ENCODE data around the gene HMG20B. TPM values are rescaled to one million over a fixed set of nuclear protein-coding genes. Genes with fewer than 3 reads are reported as not detected.
"Not testable (repeated sequence)": the region's sequence is repeated elsewhere in the genome, so short reads cannot be mapped to it uniquely, and the experiment has no call there.

The HMG20B gene
- polyA plus RNA-seq, 1 of the 3 experiments (the other 2 are of a cell fraction), result 92.0 TPM

DNA sequence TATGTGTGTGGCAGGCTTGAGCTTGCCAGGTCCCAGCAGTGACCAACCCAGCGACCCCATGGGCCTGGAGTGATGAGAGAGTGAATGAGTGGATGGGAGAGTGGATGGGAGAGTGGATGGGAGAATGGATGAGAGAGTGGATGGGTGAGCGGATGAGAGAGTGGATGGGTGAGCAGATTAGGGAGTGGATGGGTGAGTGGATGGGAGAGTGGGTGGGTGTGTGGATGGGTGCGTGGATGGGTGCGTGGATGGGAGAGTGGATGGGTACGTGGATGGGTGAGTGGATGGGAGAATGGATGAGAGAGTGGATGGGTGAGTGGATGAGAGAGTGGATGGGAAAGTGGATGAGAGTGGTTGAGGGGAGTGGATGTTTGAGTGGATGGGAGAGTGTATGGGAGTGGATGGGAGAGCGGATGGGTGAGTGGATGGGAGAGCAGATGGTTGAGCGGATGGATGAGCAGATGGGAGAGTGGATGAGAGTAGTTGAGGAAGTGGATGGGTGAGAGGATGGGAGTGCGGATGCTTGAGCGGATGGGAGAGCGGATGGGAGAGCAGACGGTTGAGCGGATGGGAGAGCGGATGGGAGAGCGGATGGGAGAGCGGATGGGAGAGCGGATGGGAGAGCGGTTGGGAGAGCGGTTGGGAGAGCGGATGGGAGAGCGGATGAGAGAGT lies 44.1 kb upstream of the HMG20B start:
- WGBS (ENCODE audit: low lambda C conversion rate), result 98% methylated on average over 20 of the region's 20 CpGs
- ChIA-PET CTCF (interaction anchor here (0.7 to 1.2 kb wide), 3 partner anchors 12 to 17 kb away, joined by 3 to 4 read pairs (median 3); no protein-coding TSS in a partner anchor), POLR2A (no interaction called here)
- TF ChIP-seq, protein P1, sequence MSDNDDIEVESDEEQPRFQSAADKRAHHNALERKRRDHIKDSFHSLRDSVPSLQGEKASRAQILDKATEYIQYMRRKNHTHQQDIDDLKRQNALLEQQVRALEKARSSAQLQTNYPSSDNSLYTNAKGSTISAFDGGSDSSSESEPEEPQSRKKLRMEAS (IDR thresholded peaks at IDR 0.05; ENCODE audit: low read depth), result no peak
- no peak for TF ChIP-seq GABPA (IDR thresholded peaks at IDR 0.05; ENCODE audit: low read depth)
- no peak for TF ChIP-seq EZH2phosphoT487 (IDR thresholded peaks at IDR 0.05; ENCODE audit: borderline replicate concordance, low read depth)
- TF ChIP-seq RCOR1 (IDR thresholded peaks at IDR 0.05; ENCODE audit: low read length), result no peak
- TF ChIP-seq EP300 (IDR thresholded peaks at IDR 0.05; ENCODE audit: borderline replicate concordance in 1 of 2, low read depth in 1 of 2, low read length in 1 of 2), result no peak
- TF ChIP-seq RXRA (IDR thresholded peaks at IDR 0.05; ENCODE audit: borderline replicate concordance, low read depth), result no peak
- TF ChIP-seq, protein P2, sequence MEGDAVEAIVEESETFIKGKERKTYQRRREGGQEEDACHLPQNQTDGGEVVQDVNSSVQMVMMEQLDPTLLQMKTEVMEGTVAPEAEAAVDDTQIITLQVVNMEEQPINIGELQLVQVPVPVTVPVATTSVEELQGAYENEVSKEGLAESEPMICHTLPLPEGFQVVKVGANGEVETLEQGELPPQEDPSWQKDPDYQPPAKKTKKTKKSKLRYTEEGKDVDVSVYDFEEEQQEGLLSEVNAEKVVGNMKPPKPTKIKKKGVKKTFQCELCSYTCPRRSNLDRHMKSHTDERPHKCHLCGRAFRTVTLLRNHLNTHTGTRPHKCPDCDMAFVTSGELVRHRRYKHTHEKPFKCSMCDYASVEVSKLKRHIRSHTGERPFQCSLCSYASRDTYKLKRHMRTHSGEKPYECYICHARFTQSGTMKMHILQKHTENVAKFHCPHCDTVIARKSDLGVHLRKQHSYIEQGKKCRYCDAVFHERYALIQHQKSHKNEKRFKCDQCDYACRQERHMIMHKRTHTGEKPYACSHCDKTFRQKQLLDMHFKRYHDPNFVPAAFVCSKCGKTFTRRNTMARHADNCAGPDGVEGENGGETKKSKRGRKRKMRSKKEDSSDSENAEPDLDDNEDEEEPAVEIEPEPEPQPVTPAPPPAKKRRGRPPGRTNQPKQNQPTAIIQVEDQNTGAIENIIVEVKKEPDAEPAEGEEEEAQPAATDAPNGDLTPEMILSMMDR (IDR thresholded peaks at IDR 0.05), result no peak
- TF ChIP-seq, protein P3, sequence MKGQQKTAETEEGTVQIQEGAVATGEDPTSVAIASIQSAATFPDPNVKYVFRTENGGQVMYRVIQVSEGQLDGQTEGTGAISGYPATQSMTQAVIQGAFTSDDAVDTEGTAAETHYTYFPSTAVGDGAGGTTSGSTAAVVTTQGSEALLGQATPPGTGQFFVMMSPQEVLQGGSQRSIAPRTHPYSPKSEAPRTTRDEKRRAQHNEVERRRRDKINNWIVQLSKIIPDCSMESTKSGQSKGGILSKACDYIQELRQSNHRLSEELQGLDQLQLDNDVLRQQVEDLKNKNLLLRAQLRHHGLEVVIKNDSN (IDR thresholded peaks at IDR 0.05; ENCODE audit: borderline replicate concordance, low read depth), result no peak
- no peak for TF ChIP-seq NRF1 (IDR thresholded peaks at IDR 0.05; ENCODE audit: low read depth, low read length)
- TF ChIP-seq TCF12 (IDR thresholded peaks at IDR 0.05), result no peak
- TF ChIP-seq MEF2A (IDR thresholded peaks at IDR 0.05; ENCODE audit: borderline replicate concordance, low read depth), result no peak
- TF ChIP-seq POLR2AphosphoS5 (IDR thresholded peaks at IDR 0.05; ENCODE audit: low read depth, low read length), result no peak
- TF ChIP-seq, protein P4, sequence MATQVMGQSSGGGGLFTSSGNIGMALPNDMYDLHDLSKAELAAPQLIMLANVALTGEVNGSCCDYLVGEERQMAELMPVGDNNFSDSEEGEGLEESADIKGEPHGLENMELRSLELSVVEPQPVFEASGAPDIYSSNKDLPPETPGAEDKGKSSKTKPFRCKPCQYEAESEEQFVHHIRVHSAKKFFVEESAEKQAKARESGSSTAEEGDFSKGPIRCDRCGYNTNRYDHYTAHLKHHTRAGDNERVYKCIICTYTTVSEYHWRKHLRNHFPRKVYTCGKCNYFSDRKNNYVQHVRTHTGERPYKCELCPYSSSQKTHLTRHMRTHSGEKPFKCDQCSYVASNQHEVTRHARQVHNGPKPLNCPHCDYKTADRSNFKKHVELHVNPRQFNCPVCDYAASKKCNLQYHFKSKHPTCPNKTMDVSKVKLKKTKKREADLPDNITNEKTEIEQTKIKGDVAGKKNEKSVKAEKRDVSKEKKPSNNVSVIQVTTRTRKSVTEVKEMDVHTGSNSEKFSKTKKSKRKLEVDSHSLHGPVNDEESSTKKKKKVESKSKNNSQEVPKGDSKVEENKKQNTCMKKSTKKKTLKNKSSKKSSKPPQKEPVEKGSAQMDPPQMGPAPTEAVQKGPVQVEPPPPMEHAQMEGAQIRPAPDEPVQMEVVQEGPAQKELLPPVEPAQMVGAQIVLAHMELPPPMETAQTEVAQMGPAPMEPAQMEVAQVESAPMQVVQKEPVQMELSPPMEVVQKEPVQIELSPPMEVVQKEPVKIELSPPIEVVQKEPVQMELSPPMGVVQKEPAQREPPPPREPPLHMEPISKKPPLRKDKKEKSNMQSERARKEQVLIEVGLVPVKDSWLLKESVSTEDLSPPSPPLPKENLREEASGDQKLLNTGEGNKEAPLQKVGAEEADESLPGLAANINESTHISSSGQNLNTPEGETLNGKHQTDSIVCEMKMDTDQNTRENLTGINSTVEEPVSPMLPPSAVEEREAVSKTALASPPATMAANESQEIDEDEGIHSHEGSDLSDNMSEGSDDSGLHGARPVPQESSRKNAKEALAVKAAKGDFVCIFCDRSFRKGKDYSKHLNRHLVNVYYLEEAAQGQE (IDR thresholded peaks at IDR 0.05; ENCODE audit: low read depth, low read length), result no peak
- TF ChIP-seq SIN3A (IDR thresholded peaks at IDR 0.05; ENCODE audit: borderline replicate concordance, low read depth, low read length), result no peak
- no peak for TF ChIP-seq ELF1 (IDR thresholded peaks at IDR 0.05)
- H3K4me3 ChIP-seq (ENCODE audit: low read depth in 2 of 2, low read length in 1 of 2), result no peak overlapping the region
- no peak overlapping the region for H3K9ac ChIP-seq
- no peaks in the 10 kb centered on the region for H3K9me2 ChIP-seq
- no peak overlapping the region for H2AFZ ChIP-seq (ENCODE audit: low read depth)
- peaks cover 6% of the 10 kb centered on the region; the same call in 1 of the 2 replicates for H3K79me2 ChIP-seq (ENCODE audit: insufficient read depth)
- H4K20me1 ChIP-seq (ENCODE audit: insufficient read depth), result peaks cover 7% of the 10 kb centered on the region; the same call in 1 of the 2 replicates
- peaks cover 4 to 48% of the 10 kb centered on the region in 2 experiments for H3K36me3 ChIP-seq (replicated peaks in 1 of 2; ENCODE audit: control insufficient read depth in 1 of 2, insufficient read depth in 2 of 2, low read length in 1 of 2)
- no peaks in the 10 kb centered on the region for H3K9me3 ChIP-seq
- H3F3A ChIP-seq (replicated peaks; ENCODE audit: insufficient read depth), result no peaks in the 10 kb centered on the region
- H3K4me2 ChIP-seq, result no peak overlapping the region
- H3K4me1 ChIP-seq (ENCODE audit: control insufficient read depth in 1 of 2, insufficient read depth in 2 of 2, low read depth in 1 of 2, low read length in 1 of 2), result no peaks in the 10 kb centered on the region
- no peak for DNase-seq
- no peak overlapping the region for H3K27ac ChIP-seq (ENCODE audit: low read depth in 2 of 2, low read length in 1 of 2)
- H3K27me3 ChIP-seq (ENCODE audit: insufficient read depth), result no peaks in the 10 kb centered on the region

DNA sequence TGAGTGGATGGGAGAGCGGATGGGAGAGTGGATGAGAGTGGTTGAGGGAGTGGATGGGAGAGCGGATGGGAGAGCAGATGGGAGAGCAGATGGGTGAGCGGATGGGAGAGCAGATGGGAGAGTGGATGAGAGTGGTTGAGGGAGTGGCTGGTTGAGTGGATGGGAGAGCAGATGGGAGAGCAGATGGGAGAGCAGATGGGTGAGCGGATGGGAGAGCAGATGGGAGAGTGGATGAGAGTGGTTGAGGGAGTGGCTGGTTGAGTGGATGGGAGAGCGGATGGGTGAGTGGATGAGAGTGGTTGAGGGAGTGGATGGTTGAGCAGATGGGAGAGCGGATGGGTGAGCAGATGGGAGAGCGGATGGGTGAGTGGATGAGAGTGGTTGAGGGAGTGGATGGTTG lies 43.4 kb upstream of the HMG20B start:
- peaks cover 4 to 45% of the 10 kb centered on the region in 2 experiments for H3K36me3 ChIP-seq (replicated peaks in 1 of 2; ENCODE audit: control insufficient read depth in 1 of 2, insufficient read depth in 2 of 2, low read length in 1 of 2)
- POLR2A ChIA-PET, result not testable (repeated sequence)

More for the DNA sequence above, 43.4 kb upstream of the HMG20B start:
- WGBS (ENCODE audit: low lambda C conversion rate), result over 99% methylated on average over 7 of the region's 7 CpGs
- H3K9me3 ChIP-seq; H3K9me2 ChIP-seq; H3K27ac ChIP-seq (ENCODE audit: low read depth in 2 of 2, low read length in 1 of 2); H3K4me2 ChIP-seq; H3K9ac ChIP-seq; CTCF ChIA-PET; H3F3A ChIP-seq (replicated peaks; ENCODE audit: insufficient read depth); H4K20me1 ChIP-seq (ENCODE audit: insufficient read depth); DNase-seq; H2AFZ ChIP-seq (ENCODE audit: low read depth); H3K27me3 ChIP-seq (ENCODE audit: insufficient read depth); H3K79me2 ChIP-seq (ENCODE audit: insufficient read depth); H3K4me3 ChIP-seq (ENCODE audit: low read depth in 2 of 2, low read length in 1 of 2); H3K4me1 ChIP-seq (ENCODE audit: control insufficient read depth in 1 of 2, insufficient read depth in 2 of 2, low read depth in 1 of 2, low read length in 1 of 2): not testable (repeated sequence)
